Peyer's patch (tissue), 4 donors: Measurements from ENCODE around the gene HELZ.

Experiments
- POLR2A ChIP-seq, 2 donors: fragments of 450-650 bp; IDR thresholded peaks; one replicate each; pipeline ENCODE4 v1.5.1; 2017; ENCODE audit warnings: antibody characterized with exemption in 2 of 2, mild to moderate bottlenecking in 2 of 2, moderate library complexity in 2 of 2
- TF ChIP-seq, protein P1 (sequence below), 6 experiments: fragments of 450-650 bp in 4 of 6; fragments of 200-600 bp in 2 of 6; sonication (generic) in 1 of 6; IDR thresholded peaks; one replicate each; pipeline ENCODE4 v1.5.1; 2017 to 2019; ENCODE audit warnings: antibody characterized with exemption in 6 of 6, mild to moderate bottlenecking in 3 of 6, moderate library complexity in 1 of 6

DNA sequence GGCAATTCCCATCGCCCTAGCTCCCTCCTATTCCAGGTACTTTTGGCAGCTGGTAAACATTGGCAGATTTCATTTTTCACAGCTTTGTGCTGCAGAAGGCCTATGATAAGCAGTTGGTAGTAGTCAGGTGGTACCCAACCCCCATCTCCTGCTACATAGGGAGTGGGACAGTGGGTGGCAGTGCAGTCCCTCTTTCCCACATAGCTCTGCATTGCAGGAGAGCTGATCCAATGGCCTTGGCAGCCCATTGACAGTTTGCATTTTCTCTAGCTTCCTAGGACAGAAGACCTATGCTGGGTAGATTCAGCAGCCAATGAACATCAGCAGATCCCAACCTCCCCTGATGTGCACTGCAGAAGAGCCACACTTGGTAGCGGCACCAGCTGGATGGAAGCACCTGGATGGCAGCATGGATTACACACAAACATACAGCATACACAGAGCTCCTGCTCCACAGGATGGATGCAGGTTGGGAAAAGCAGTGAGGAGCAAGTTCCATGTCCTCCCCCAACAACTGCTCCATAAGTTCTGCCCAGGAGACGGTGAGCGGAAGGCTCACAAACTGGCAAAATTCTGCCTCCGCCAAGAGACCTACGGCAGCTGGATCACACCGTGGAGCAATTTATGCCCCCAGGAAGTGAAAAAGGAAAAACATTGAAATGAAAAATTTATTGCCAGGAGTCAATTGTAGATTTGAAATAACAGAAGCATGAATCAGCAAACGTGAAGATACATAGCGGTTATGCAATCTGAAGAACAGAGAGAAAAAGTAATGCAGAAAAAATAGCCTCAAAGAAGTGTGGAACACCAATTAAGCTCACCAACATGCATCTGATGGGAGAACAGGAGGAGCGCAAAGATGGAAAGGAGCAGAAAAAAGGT lies 105.0 kb downstream of the HELZ start:
- TF ChIP-seq, protein P1, sequence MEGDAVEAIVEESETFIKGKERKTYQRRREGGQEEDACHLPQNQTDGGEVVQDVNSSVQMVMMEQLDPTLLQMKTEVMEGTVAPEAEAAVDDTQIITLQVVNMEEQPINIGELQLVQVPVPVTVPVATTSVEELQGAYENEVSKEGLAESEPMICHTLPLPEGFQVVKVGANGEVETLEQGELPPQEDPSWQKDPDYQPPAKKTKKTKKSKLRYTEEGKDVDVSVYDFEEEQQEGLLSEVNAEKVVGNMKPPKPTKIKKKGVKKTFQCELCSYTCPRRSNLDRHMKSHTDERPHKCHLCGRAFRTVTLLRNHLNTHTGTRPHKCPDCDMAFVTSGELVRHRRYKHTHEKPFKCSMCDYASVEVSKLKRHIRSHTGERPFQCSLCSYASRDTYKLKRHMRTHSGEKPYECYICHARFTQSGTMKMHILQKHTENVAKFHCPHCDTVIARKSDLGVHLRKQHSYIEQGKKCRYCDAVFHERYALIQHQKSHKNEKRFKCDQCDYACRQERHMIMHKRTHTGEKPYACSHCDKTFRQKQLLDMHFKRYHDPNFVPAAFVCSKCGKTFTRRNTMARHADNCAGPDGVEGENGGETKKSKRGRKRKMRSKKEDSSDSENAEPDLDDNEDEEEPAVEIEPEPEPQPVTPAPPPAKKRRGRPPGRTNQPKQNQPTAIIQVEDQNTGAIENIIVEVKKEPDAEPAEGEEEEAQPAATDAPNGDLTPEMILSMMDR (IDR thresholded peaks at IDR 0.05) = no peak
- no peak for TF ChIP-seq POLR2A (IDR thresholded peaks at IDR 0.05)
